RWPE2 (cell line): ENCODE measurements around the gene RBM10.
A peak's percentile ranks its signal among the peaks of the same experiment; 100 is the strongest.
"Not testable (repeated sequence)": the region's sequence is repeated elsewhere in the genome, so short reads cannot be mapped to it uniquely, and the experiment has no call there.

ENCODE experiments used
- ATAC-seq: fragments of 200-7000 bp; cut with Tn5 transposase; 3 replicates; pipeline ENCODE4 v1.9.1; 2021; ENCODE audit warnings: low read depth
- DNase-seq: peaks from one replicate; pipeline ENCODE4 v3.0.0-alpha.2; 2020; ENCODE audit warnings: low spot score
- H3K27ac ChIP-seq: fragments of 450-650 bp; 2 replicates; pipeline ENCODE4 v1.5.1; 2017; ENCODE audit warnings: mild to moderate bottlenecking; ENCODE audit not compliant: poor library complexity, severe bottlenecking
- H3K27me3 ChIP-seq: fragments of 250-450 bp; sonication (Bioruptor Pico); 2 replicates; pipeline ENCODE4 v1.5.1; 2021; ENCODE audit warnings: mild to moderate bottlenecking, moderate library complexity; ENCODE audit not compliant: insufficient read depth, poor library complexity, severe bottlenecking
- H3K36me3 ChIP-seq: fragments of 250-450 bp; sonication (Bioruptor Pico); 2 replicates; pipeline ENCODE4 v1.5.1; 2020; ENCODE audit warnings: low read depth, mild to moderate bottlenecking, moderate library complexity
- H3K4me1 ChIP-seq: fragments of 250-450 bp; sonication (Bioruptor Pico); 2 replicates; pipeline ENCODE4 v1.5.1; 2021; ENCODE audit warnings: mild to moderate bottlenecking, moderate library complexity; ENCODE audit not compliant: insufficient read depth, poor library complexity, severe bottlenecking
- H3K4me3 ChIP-seq: fragments of 250-450 bp; sonication (Bioruptor Pico); 2 replicates; pipeline ENCODE4 v1.5.1; 2021; ENCODE audit warnings: mild to moderate bottlenecking, moderate library complexity; ENCODE audit not compliant: severe bottlenecking
- H3K9me3 ChIP-seq: fragments of 250-450 bp; sonication (Bioruptor Pico); 2 replicates; pipeline ENCODE4 v1.5.1; 2021; ENCODE audit warnings: mild to moderate bottlenecking, moderate library complexity; ENCODE audit not compliant: severe bottlenecking
- CTCF ChIP-seq: fragments of 450-650 bp; IDR thresholded peaks from one replicate; pipeline ENCODE4 v1.5.1; 2017; ENCODE audit warnings: mild to moderate bottlenecking, moderate library complexity; ENCODE audit not compliant: poor library complexity, severe bottlenecking

The RBM10 gene

DNA sequence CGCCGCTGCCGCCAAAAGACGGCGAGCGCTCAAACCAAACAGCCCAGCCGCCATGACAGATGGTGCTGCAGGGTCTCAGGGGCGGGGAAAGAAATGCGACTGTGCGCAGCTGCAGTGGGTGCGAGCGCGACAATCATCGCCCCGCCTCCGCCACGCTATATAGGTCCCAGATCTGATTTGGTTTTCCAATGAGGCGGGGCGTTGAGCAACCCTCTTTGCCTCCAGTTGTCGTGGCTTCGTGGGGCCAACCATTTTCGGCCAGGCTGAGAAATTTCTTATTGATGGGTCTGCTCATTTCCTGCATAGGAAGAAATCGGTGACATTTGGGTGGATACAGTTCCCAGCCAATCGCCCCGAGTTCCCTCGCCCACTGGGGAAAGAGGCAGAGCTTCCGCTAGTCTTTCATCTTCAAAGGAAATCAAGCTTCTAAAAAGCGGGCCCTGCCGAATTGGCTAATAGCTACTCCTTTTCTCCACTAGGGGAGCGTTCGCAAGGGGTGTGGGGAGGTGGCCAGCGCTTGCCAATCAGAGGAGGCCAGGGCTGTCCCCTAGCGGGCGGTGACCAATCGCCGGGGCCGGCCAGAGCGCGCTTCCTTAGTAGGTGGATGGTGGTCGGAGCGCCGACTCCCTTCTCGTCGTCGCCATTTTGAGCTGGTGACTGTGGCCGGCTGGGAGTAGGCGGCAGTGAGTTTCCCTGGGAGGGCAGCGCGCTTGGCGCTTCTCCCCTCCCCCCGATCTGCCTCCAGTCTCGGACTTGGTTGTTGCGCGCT is at the start of gene RBM10, which contains the start of gene NDUFB11:
RBM10 (plus strand) TSS at position 596 of the 769 bp plus-strand sequence. CDS start 2,261 bp downstream, outside the sequence.
NDUFB11 (minus strand) TSS at position 77 of the 769 bp plus-strand sequence; CDS start at position 54, 23 bp downstream.
- H3K9me3 ChIP-seq: no peaks in the 10 kb centered on the region
- peak; percentile 95 for ATAC-seq
- peak within 1 kb of the TSS; percentile 94 for H3K4me3 ChIP-seq

DNA sequence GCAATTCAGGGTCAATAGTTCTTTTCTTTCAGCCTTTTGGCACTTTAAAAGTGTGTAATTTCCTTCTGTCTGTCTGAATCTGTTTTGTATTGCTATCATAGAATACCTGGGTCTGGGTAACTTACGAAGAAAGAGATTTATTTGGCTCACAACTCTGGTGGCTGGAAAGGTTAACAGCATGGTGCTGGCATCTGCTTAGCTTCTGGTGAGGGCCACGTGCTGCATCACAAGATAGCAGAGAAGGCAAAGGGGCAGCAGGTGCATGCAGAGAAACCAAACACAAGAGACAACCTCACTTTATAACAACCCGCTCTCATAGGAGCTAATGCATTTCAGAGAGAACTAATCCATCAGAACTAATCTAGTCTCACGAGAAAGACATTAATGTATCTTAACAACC is 48.0 kb upstream of the RBM10 start:
- ATAC-seq: no peak

More for the DNA sequence above, at the start of gene RBM10, which contains the start of gene NDUFB11:
- H3K4me1 ChIP-seq: no peaks in the 10 kb centered on the region
- peaks cover 10% of the 10 kb centered on the region; the same call in 1 of the 2 replicates for H3K36me3 ChIP-seq
- peak; percentile 94 for DNase-seq
- TF ChIP-seq CTCF: peak; percentile 57
- no peaks in the 10 kb centered on the region for H3K27me3 ChIP-seq
- H3K27ac ChIP-seq: peak within 1 kb of the TSS; percentile 72

GRCh38 chrX:47098338-47099094 is 46.5 kb upstream of the RBM10 start:
- no peaks in the 10 kb centered on the region for H3K4me1 ChIP-seq
- no peak for ATAC-seq
- no peaks in the 10 kb centered on the region for H3K27me3 ChIP-seq
- no peaks in the 10 kb centered on the region for H3K36me3 ChIP-seq
- no peak overlapping the region for H3K27ac ChIP-seq
- DNase-seq: no peak
- H3K4me3 ChIP-seq: no peak overlapping the region
- no peaks in the 10 kb centered on the region for H3K9me3 ChIP-seq
- TF ChIP-seq CTCF: no peak

More for the DNA sequence above, 48.0 kb upstream of the RBM10 start:
- H3K27ac ChIP-seq: no peak overlapping the region
- DNase-seq: no peak
- H3K9me3 ChIP-seq: no peaks in the 10 kb centered on the region
- no peaks in the 10 kb centered on the region for H3K27me3 ChIP-seq
- no peak for TF ChIP-seq CTCF
- H3K4me3 ChIP-seq: no peak overlapping the region
- H3K36me3 ChIP-seq: no peaks in the 10 kb centered on the region
- no peaks in the 10 kb centered on the region for H3K4me1 ChIP-seq

DNA sequence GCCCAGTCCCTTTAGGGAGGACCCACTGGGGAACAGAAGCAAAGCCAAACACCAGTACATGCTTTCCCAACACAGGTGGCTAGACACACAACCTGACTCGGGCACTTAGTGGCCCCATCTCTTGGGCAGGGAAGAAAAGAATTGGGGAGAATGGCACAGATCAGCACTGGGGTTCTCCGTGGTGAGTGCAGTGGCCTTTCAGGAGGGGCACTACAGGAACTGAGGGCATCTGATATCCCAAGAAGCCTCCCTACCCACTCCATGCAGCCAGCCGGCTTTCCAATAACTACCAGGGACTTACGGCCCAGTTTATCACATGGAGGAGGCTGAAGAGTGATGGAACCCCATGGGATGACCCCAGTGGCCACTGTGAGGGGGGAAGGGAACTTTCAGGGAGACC is 43.8 kb upstream of the RBM10 start:
- Histone ChIP-seq H3K27me3 (no peaks in the 10 kb centered on the region), H3K9me3 (no peaks in the 10 kb centered on the region), H3K27ac (no peak overlapping the region), H3K4me1 (no peaks in the 10 kb centered on the region), H3K4me3 (no peak overlapping the region), H3K36me3 (no peaks in the 10 kb centered on the region)
- no peak for TF ChIP-seq CTCF
- ATAC-seq (no peak), DNase-seq (no peak)

DNA sequence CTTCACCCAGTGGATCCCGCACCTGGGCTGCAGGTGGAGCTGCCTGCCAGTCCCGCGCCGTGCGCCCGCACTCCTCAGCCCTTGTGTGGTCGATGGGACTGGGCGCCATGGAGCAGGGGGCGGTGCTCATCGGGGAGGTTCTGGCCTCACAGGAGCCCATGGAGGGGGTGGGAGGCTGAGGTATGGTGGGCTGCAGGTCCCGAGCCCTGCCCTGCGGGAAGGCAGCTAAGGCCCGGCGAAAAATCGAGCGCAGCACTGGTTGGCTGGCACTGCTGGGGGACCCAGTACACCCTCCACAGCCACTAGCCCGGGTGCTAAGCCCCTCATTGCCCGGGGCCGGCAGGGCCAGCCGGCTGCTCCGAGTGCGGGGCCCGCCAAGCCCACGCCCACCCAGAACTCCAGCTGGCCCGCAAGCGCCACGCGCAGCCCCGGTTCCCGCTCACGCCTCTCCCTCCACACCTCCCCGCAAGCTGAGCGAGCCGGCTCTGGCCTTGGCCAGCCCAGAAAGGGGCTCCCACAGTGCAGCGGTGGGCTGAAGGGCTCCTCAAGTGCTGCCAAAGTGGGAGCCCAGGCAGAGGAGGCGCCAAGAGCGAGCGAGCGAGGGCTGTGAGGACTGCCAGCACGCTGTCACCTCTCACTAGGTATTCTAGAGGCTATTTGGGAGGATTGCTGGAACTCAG is 33.9 kb upstream of the RBM10 start:
- H3K9me3 ChIP-seq, H3K27ac ChIP-seq, H3K4me1 ChIP-seq, H3K36me3 ChIP-seq, ATAC-seq, DNase-seq, H3K4me3 ChIP-seq, H3K27me3 ChIP-seq: not testable (repeated sequence)
